IPS DF 6.9 (cell line): ENCODE data around the gene CWC27.

Source experiments
- DNase-seq: peaks from one replicate; pipeline ENCODE4 v3.0.0-alpha.2; 2013; ENCODE audit warnings: low read depth, low spot score
- H3K27ac ChIP-seq: one replicate; pipeline ENCODE4 v1.5.1; 2013; ENCODE audit warnings: low read length, control low read depth
- H3K27me3 ChIP-seq: 2 replicates; pipeline ENCODE4 v1.6.1; 2013; ENCODE audit warnings: mild to moderate bottlenecking, low read length; ENCODE audit not compliant: control insufficient read depth, insufficient read depth
- H3K36me3 ChIP-seq: 2 replicates; pipeline ENCODE4 v1.6.1; 2013; ENCODE audit warnings: low read length; ENCODE audit not compliant: control insufficient read depth, insufficient read depth
- H3K4me1 ChIP-seq: 2 replicates; pipeline ENCODE4 v1.6.1; 2013; ENCODE audit warnings: low read length; ENCODE audit not compliant: control insufficient read depth, insufficient read depth
- H3K4me3 ChIP-seq: 2 replicates; pipeline ENCODE4 v1.5.1; 2013; ENCODE audit warnings: mild to moderate bottlenecking, low read length
- H3K9me3 ChIP-seq: 2 replicates; pipeline ENCODE4 v1.6.1; 2013; ENCODE audit warnings: low read length, inconsistent platforms; ENCODE audit not compliant: control insufficient read depth, insufficient read depth
- WGBS: extraction: QIAGEN DNeasy Blood & Tissue Kit; methylation state at CpG from one replicate; pipeline ENCODE4 v1.1.7; 2013; ENCODE audit warnings: mixed read lengths, missing lambda C conversion rate; ENCODE audit not compliant: insufficient read length, insufficient coverage; 5-methylcytosine and 5-hydroxymethylcytosine counted together

CWC27 gene

DNA sequence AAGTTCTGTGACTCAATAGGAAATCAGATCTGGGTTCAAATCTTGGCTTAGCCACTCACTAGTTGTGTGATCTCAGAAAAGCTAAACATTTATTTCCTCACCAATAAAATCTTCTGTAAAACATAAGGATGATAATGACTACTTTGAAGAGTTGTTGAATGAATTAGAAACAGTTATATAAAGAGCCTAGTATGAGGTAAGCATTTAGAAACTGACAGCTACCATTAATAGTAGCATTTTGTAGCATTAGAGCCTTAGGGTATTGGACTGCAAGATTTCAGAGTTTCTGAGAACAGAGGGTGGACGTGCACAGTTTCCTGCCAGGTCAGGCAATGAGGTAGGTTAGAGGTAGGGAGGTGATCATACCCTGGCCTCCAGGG is 293.2 kb downstream of the CWC27 start:
- Histone ChIP-seq H3K9me3 (no peaks in the 10 kb centered on the region), H3K27ac (no peak overlapping the region)

GRCh38 chr5:65062469-65063083 is 293.8 kb downstream of the CWC27 start:
- Histone ChIP-seq H3K27me3 (no peaks in the 10 kb centered on the region), H3K9me3 (no peaks in the 10 kb centered on the region), H3K36me3 (no peaks in the 10 kb centered on the region), H3K4me1 (0 out of 2 replicates have a peak, but pooled peaks cover 2% of the 10 kb centered on the region), H3K4me3 (no peak overlapping the region), H3K27ac (no peak overlapping the region)
- no CpG with 5 or more reads among the region's 6 CpGs for WGBS
- DNase-seq = no peak

More for the DNA sequence above, 293.2 kb downstream of the CWC27 start:
- H3K36me3 ChIP-seq = no peaks in the 10 kb centered on the region
- DNase-seq = no peak
- H3K4me3 ChIP-seq = no peak overlapping the region
- no peaks in the 10 kb centered on the region for H3K27me3 ChIP-seq
- H3K4me1 ChIP-seq = 0 out of 2 replicates have a peak, but pooled peaks cover 2% of the 10 kb centered on the region
- WGBS = no CpG with 5 or more reads among the region's 1 CpG

- WGBS = no CpG with 5 or more reads among the region's 2 CpGs
- Histone ChIP-seq H3K4me1 (0 out of 2 replicates have a peak, but pooled peaks cover 2% of the 10 kb centered on the region), H3K4me3 (no peak overlapping the region), H3K36me3 (no peaks in the 10 kb centered on the region), H3K27ac (no peak overlapping the region), H3K27me3 (no peaks in the 10 kb centered on the region), H3K9me3 (no peaks in the 10 kb centered on the region)
- no peak for DNase-seq
These were observed 296.3 kb downstream of the CWC27 start for GRCh38 chr5:65065001-65065511.

GRCh38 chr5:65066387-65067146 is 297.8 kb downstream of the CWC27 start:
- H3K4me3 ChIP-seq = no peak overlapping the region
- WGBS = no CpG with 5 or more reads among the region's 5 CpGs
- H3K4me1 ChIP-seq = 0 out of 2 replicates have a peak, but pooled peaks cover 2% of the 10 kb centered on the region
- no peak for DNase-seq
- no peaks in the 10 kb centered on the region for H3K36me3 ChIP-seq
- no peaks in the 10 kb centered on the region for H3K9me3 ChIP-seq
- no peak overlapping the region for H3K27ac ChIP-seq
- H3K27me3 ChIP-seq = no peaks in the 10 kb centered on the region

- no peaks in the 10 kb centered on the region for H3K27me3 ChIP-seq
- no peaks in the 10 kb centered on the region for H3K9me3 ChIP-seq
- DNase-seq = no peak
- no peak overlapping the region for H3K27ac ChIP-seq
- no peaks in the 10 kb centered on the region for H3K36me3 ChIP-seq
- 0 out of 2 replicates have a peak, but pooled peaks cover 2% of the 10 kb centered on the region for H3K4me1 ChIP-seq
- WGBS = no CpG with 5 or more reads among the region's 1 CpG
- no peak overlapping the region for H3K4me3 ChIP-seq
These were observed 298.4 kb downstream of the CWC27 start for GRCh38 chr5:65067147-65067506.
